Kasumi-1 (cell line): ENCODE measurements around the gene GCM1.

ENCODE experiments used
- DNase-seq, 2 experiments: peaks; one replicate each; lab custom pipeline; 2025; lab: John Stamatoyannopoulos, UW

The GCM1 gene

GRCh38 chr6:53152576-53152975 lies 3.9 kb upstream of the GCM1 start:
- no peak for DNase-seq

GRCh38 chr6:53151676-53152075 lies 3.0 kb upstream of the GCM1 start:
- DNase-seq: peak; percentile 12 to 23

GRCh38 chr6:53144802-53145201 lies 3.8 kb downstream of the GCM1 start:
- DNase-seq: no peak

- no peak for DNase-seq
Measured at GRCh38 chr6:53143710-53144109, 4.9 kb downstream of the GCM1 start.

DNA sequence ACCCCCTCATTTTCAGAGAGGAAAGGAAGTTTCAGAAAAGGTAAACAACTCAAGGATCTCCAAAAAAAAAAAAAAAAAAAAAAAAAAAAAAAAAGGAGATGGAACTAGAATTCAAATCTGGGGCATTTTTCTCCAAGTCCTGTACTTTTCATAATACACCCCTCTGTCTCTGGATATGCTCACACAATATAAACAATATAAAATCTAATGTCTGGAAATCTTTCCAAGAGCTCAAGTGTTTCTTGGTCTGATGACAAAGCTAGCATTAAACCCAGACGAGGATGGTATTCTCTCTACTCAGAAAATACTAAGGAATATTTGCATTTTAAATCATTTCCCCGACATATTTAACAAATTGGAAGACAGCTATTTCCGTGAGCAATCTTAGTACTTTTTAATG lies 5.8 kb downstream of the GCM1 start:
- DNase-seq: no peak

- no peak for DNase-seq
Measured at GRCh38 chr6:53139841-53140413, 8.7 kb downstream of the GCM1 start.

GRCh38 chr6:53136000-53136609 lies 12.5 kb downstream of the GCM1 start:
- DNase-seq: no peak

DNA sequence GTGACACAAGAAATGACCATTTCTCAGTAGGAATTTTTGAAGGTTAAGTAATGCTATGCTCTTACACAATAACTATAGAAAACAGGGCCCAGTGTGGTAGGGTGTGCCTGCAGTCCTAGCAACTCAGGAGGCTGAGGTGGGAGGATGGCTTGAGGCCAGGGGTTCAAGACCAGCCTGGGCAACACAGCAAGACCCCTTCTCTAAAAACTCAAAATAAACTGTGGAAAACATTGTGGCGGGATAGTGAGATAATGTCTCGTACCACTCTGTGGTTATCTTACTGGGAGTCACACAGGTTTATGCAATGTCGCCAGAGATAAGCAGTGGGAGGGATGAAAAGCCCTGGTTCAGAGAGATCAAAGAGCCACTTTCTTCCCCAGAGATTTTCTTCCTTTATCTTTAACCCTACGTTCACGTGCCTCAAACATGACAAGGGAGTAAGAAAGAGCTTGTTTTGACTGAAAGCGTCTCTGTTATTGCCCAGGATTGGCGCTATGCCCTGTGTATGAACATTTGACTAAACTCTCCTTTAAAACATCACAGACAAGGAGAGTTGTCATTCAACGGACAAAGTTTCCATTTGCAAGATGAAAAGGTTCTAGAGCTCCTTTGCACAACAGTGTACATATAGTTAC lies 13.9 kb downstream of the GCM1 start:
- DNase-seq: no peak

GRCh38 chr6:53133961-53134360 lies 14.7 kb downstream of the GCM1 start:
- no peak for DNase-seq

- DNase-seq: no peak
Measured at GRCh38 chr6:53130569-53131290, 17.9 kb downstream of the GCM1 start.

DNA sequence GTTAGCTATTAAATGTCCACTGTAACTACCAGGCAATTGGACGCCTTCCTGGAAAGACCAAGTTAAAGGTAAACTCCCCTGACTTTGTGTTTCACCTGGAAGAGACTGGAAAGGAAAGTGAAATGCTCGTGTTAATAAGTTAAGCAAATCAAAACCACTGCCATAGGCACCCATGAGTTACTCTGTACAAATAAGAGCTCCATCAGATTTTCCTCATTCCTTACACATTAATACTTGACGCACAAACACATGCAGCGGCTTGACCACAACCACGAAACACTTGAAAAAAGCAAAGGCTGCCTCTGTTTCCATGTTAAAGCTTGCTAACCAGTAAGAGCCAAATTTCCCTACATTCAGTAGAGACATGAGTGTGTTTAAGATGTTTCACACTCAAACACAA lies 19.8 kb downstream of the GCM1 start:
- DNase-seq: no peak

DNA sequence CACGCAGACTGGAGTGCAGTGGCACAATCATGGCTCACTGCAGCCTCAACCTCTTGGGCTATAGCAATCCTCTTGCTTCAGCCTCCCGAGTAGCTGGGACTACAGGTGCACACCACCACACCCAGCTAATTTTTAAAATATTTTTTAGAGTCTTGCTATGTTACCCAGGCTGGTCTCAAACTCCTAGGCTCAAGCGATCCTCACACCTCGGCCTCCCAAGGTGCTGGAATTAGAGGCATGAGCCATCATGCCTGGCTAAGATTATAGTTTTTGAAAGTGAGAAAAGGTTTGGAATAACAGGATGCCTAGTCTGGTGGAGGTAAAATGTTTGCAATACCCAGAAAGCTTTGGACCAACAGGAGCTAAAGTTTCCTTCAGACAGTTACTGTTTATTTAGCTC lies 23.4 kb downstream of the GCM1 start:
- DNase-seq: no peak

DNA sequence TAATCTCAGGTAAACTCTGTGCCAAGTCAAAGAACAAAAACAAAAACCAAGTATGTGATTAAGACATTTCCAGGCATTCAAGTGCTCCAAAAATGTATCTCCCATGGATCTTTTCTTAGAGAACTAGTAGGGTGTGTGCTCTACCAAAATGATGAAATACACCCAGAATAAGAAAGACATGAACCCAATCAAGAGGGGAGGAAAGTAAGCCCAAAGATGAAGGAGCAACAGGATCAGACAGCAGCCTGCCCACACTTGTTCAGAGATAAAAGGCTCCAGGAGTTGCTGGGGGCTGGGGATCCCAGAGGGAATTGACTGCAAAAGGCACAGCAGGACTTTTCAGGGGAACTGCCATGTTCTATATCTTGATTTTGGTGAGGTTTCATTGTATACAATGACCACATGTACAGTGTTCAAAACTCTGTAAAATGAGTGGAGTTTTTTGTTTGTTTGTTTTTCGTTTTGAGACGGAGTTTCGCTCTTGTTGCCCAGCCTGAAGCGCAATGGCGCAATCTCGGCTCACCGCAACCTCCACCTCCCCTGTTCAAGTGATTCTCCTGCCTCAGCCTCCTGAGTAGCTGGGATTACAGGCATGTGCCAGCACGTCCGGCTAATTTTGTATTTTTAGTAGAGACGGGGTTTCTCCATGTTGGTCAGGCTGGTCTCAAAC lies 24.4 kb downstream of the GCM1 start:
- no peak for DNase-seq

DNA sequence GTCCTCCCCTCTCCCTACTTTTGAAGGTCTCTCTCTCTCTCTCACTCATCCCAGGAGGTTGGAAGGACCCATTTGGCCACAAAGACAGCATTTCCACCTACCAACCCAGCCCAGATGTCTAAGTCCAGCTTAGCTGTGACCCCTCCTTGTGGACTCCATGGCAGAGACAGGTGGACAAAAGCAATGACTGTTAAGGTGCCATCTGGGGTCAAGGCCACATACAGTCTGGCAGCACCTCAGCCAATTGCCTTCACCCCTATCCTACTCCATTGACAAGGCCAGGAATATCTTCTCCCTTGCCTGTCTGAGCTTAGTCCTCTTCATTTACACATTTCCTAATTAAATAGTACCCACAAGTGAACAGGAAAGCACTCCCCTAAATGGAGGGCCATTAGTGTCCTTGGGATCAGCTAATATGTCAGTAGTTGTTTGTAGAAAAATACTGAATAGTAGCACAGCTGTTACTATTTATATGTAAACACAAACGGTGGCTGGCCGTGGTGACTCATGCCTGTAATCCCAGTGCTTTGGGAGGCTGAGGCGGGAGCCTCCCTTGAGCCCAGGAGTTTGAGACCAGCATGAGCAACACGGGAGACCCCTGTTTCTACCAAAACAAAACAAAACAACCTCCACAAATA lies 28.8 kb downstream of the GCM1 start:
- no peak for DNase-seq

DNA sequence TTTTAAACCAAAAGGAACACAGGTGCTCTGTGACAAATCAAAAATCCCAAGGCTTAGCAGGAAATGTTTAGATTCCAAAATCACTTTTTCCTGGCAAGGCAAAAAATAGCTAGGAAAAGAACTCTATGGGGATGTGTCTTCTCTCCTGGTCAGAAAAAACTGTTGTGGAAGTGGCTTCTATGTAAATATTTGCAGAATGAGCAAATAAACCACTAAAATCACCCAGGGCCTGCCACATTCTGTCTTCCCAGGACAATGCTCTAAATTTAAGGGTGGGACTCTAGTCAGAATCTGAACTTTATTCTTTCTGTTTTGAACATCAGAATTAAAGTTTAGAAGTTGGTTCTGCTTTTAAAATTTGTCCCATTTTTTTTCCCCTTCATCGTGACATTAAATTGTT lies 29.3 kb downstream of the GCM1 start:
- DNase-seq: no peak

GRCh38 chr6:53115741-53116140 lies 32.9 kb downstream of the GCM1 start:
- DNase-seq: no peak

DNA sequence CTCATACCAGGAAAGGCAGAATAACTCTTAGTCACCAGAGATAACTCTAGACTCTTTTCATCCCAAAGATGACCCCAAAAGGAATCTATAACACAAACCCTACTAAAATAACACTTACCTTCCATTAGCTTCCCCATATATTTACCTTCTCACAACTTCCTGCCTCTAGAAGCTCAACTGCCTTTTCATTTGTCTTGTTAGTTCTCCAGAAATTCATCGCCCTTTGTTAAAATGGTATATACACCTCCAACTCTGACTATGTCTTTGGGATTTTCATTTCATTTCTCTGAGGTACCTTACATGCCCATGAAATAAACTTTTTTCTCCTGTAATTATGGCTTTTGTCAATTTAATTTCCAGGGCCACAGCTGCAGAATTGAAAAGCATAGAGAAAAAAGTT lies 33.5 kb downstream of the GCM1 start:
- DNase-seq: no peak

- no peak for DNase-seq
Measured at GRCh38 chr6:53113742-53114141, 34.9 kb downstream of the GCM1 start.

DNA sequence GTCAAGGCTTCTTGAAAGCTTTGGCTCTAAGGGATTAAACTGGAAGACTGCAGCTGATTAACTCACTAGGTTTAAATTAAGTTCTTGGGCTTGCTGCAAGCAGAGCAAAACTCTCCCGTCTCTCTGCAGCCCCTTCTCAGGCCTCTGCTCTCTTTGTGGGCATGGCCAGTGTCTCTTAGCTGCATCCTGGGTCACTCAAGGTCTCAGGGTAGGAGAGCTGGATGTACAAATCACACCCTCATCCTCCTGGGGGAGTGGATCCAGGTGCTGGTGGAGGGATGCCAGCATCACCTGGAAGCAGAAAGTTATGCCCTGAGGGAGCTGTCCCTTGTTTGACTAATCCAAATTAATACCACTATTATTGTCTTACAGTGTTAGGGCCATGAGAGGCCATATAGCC lies 35.8 kb downstream of the GCM1 start:
- DNase-seq: no peak

GRCh38 chr6:53112404-53112803 lies 36.2 kb downstream of the GCM1 start:
- DNase-seq: no peak

GRCh38 chr6:53111865-53112264 lies 36.8 kb downstream of the GCM1 start:
- no peak for DNase-seq

DNA sequence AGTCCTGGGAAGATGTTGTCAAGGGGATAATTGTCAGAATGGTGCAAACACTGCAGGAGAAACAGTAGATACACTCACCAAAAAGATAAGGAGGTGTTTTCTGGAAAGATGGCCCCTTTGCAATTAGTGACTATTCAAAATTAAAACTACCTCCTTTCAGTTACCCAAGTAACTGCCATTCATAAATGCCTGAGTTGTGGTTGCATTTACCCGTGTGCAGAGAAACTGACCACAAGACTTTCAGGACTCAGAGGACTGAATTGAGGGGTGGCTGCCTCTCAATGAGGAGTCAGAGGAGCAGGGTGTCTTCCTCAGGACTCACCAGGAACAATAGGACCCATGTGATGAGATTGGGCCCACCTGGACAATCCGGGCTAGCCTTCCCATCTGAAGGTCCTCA lies 39.0 kb downstream of the GCM1 start:
- no peak for DNase-seq
